ENCODE data around the gene STEAP3.
A peak's percentile ranks its signal among the peaks of the same experiment; 100 is the strongest.

STEAP3 gene

GRCh38 chr2:119263025-119263424 is 39.4 kb downstream of the STEAP3 start:
- DNase-seq, result no peak
- ChIA-PET CTCF (interaction anchor here (1.7 to 3.7 kb wide), 3 partner anchors 8 to 213 kb away, joined by 4 to 19 read pairs (median 6); no protein-coding TSS in a partner anchor), POLR2A (no interaction called here)
- no peak overlapping the region for H3K27ac ChIP-seq (ENCODE audit: insufficient read depth in 1 of 2, low read depth in 1 of 2, low read length in 2 of 2, poor library complexity in 1 of 2, severe bottlenecking in 2 of 2)
- WGBS (ENCODE audit: insufficient coverage), result 94% methylated on average over 18 of the region's 23 CpGs
- H3K36me3 ChIP-seq (ENCODE audit: control insufficient read depth in 4 of 4, insufficient read depth in 4 of 4, low read length in 3 of 4), result peaks cover 0 to 10% (median 0%) of the 10 kb centered on the region in 4 experiments
- H3K4me3 ChIP-seq (ENCODE audit: control insufficient read depth in 1 of 7, extremely low read depth in 1 of 7, insufficient read depth in 4 of 7, low read depth in 2 of 7, low read length in 6 of 7), result no peak overlapping the region
- no peaks in the 10 kb centered on the region for H3K27me3 ChIP-seq (replicated peaks in 2 of 5; ENCODE audit: control insufficient read depth in 4 of 5, insufficient read depth in 5 of 5, low read length in 4 of 5)
- peaks cover 0 to 25% (median 12%) of the 10 kb centered on the region in 4 experiments for H3K4me1 ChIP-seq (ENCODE audit: control extremely low read depth in 1 of 4, control insufficient read depth in 4 of 4, insufficient read depth in 4 of 4, low read length in 3 of 4)
- no peaks in the 10 kb centered on the region for H3K9me3 ChIP-seq (ENCODE audit: control extremely low read depth in 1 of 5, control insufficient read depth in 4 of 5, insufficient read depth in 2 of 5, low read depth in 1 of 5, low read length in 4 of 5)

DNA sequence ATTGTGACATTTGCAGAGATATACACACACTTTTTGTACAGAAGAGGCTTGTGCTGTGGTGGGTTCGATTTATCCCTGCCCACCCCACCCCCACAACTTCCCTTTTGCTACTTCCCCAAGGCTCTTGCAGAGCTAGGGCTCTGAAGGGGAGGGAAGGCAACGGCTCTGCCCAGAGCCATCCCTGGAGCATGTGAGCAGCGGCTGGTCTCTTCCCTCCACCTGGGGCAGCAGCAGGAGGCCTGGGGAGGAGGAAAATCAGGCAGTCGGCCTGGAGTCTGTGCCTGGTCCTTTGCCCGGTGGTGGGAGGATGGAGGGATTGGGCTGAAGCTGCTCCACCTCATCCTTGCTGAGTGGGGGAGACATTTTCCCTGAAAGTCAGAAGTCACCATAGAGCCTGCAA is 40.0 kb downstream of the STEAP3 start:
- ChIA-PET CTCF (interaction anchor here (1.1 to 3.7 kb wide), 6 partner anchors 8 to 213 kb away, joined by 3 to 19 read pairs (median 5); no protein-coding TSS in a partner anchor), POLR2A (no interaction called here)
- peak in 2 of 3 donors; percentile 55 to 58 for DNase-seq
- no peaks in the 10 kb centered on the region for H3K27me3 ChIP-seq (replicated peaks in 2 of 5; ENCODE audit: control insufficient read depth in 4 of 5, insufficient read depth in 5 of 5, low read length in 4 of 5)
- H3K27ac ChIP-seq (ENCODE audit: insufficient read depth in 1 of 2, low read depth in 1 of 2, low read length in 2 of 2, poor library complexity in 1 of 2, severe bottlenecking in 2 of 2), result no peak overlapping the region
- peaks cover 0 to 25% (median 13%) of the 10 kb centered on the region in 4 experiments for H3K4me1 ChIP-seq (ENCODE audit: control extremely low read depth in 1 of 4, control insufficient read depth in 4 of 4, insufficient read depth in 4 of 4, low read length in 3 of 4)
- H3K36me3 ChIP-seq (ENCODE audit: control insufficient read depth in 4 of 4, insufficient read depth in 4 of 4, low read length in 3 of 4), result peaks cover 0 to 10% (median 0%) of the 10 kb centered on the region in 4 experiments
- 39% methylated on average over 4 of the region's 5 CpGs for WGBS (ENCODE audit: insufficient coverage)
- no peaks in the 10 kb centered on the region for H3K9me3 ChIP-seq (ENCODE audit: control extremely low read depth in 1 of 5, control insufficient read depth in 4 of 5, insufficient read depth in 2 of 5, low read depth in 1 of 5, low read length in 4 of 5)
- no peak overlapping the region for H3K4me3 ChIP-seq (ENCODE audit: control insufficient read depth in 1 of 7, extremely low read depth in 1 of 7, insufficient read depth in 4 of 7, low read depth in 2 of 7, low read length in 6 of 7)

- peaks cover 0 to 4% (median 0%) of the 10 kb centered on the region in 5 experiments for H3K9me3 ChIP-seq (ENCODE audit: control extremely low read depth in 1 of 5, control insufficient read depth in 4 of 5, insufficient read depth in 2 of 5, low read depth in 1 of 5, low read length in 4 of 5)
- H3K4me3 ChIP-seq (ENCODE audit: control insufficient read depth in 1 of 7, extremely low read depth in 1 of 7, insufficient read depth in 4 of 7, low read depth in 2 of 7, low read length in 6 of 7), result no peak overlapping the region
- ChIA-PET POLR2A (no interaction called here), CTCF (interaction anchor here (0.8 to 3.7 kb wide), 13 partner anchors 10 to 211 kb away, joined by 3 to 19 read pairs (median 4); no protein-coding TSS in a partner anchor)
- DNase-seq, result peak; percentile 17 to 53 (median 49)
- H3K27ac ChIP-seq (ENCODE audit: insufficient read depth in 1 of 2, low read depth in 1 of 2, low read length in 2 of 2, poor library complexity in 1 of 2, severe bottlenecking in 2 of 2), result no peak overlapping the region
- H3K36me3 ChIP-seq (ENCODE audit: control insufficient read depth in 4 of 4, insufficient read depth in 4 of 4, low read length in 3 of 4), result peaks cover 0 to 10% (median 0%) of the 10 kb centered on the region in 4 experiments
- H3K27me3 ChIP-seq (replicated peaks in 2 of 5; ENCODE audit: control insufficient read depth in 4 of 5, insufficient read depth in 5 of 5, low read length in 4 of 5), result no peaks in the 10 kb centered on the region
- H3K4me1 ChIP-seq (ENCODE audit: control extremely low read depth in 1 of 4, control insufficient read depth in 4 of 4, insufficient read depth in 4 of 4, low read length in 3 of 4), result peaks cover 0 to 25% (median 13%) of the 10 kb centered on the region in 4 experiments
- 70% methylated on average over 13 of the region's 13 CpGs for WGBS (ENCODE audit: insufficient coverage)
Measured at GRCh38 chr2:119264781-119265692, 41.4 kb downstream of the STEAP3 start.

DNA sequence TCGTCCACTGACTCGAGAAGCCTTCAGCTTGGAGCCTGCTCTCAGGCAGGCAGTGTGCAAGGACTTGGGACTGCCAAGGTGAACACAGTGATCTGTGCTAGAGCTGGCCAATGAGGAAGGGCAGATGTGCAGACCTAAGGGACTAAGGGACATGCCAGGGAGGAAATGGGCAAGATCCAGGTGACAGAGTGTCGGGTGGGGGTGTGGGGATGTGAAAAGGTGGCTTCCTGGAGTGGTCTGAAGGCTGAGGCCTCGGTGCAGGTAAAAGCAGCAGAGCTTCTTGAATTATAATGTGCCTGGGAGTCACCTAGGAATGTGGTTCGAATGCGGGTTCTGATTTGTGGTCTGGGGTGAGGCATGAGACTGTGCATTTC is 42.0 kb downstream of the STEAP3 start:
- Histone ChIP-seq H3K36me3 (ENCODE audit: control insufficient read depth in 4 of 4, insufficient read depth in 4 of 4, low read length in 3 of 4) (peaks cover 0 to 10% (median 0%) of the 10 kb centered on the region in 4 experiments), H3K4me1 (ENCODE audit: control extremely low read depth in 1 of 4, control insufficient read depth in 4 of 4, insufficient read depth in 4 of 4, low read length in 3 of 4) (peaks cover 0 to 23% (median 13%) of the 10 kb centered on the region in 4 experiments), H3K9me3 (ENCODE audit: control extremely low read depth in 1 of 5, control insufficient read depth in 4 of 5, insufficient read depth in 2 of 5, low read depth in 1 of 5, low read length in 4 of 5) (peaks cover 0 to 6% (median 4%) of the 10 kb centered on the region in 5 experiments), H3K4me3 (ENCODE audit: control insufficient read depth in 1 of 7, extremely low read depth in 1 of 7, insufficient read depth in 4 of 7, low read depth in 2 of 7, low read length in 6 of 7) (no peak overlapping the region), H3K27me3 (replicated peaks in 2 of 5; ENCODE audit: control insufficient read depth in 4 of 5, insufficient read depth in 5 of 5, low read length in 4 of 5) (no peaks in the 10 kb centered on the region), H3K27ac (ENCODE audit: insufficient read depth in 1 of 2, low read depth in 1 of 2, low read length in 2 of 2, poor library complexity in 1 of 2, severe bottlenecking in 2 of 2) (no peak overlapping the region)
- no peak for DNase-seq
- ChIA-PET CTCF (interaction anchor here (0.6 to 1.8 kb wide), 9 partner anchors 12 to 726 kb away, joined by 3 to 7 read pairs (median 3); no protein-coding TSS in a partner anchor), POLR2A (no interaction called here)
- 96% methylated on average over 6 of the region's 6 CpGs for WGBS (ENCODE audit: insufficient coverage)

- CTCF ChIA-PET, result interaction anchor here (0.6 to 1.8 kb wide), 10 partner anchors 12 to 726 kb away, joined by 3 to 7 read pairs (median 3); no protein-coding TSS in a partner anchor
- POLR2A ChIA-PET, result no interaction called here
- H3K36me3 ChIP-seq (ENCODE audit: control insufficient read depth in 4 of 4, insufficient read depth in 4 of 4, low read length in 3 of 4), result peaks cover 0 to 10% (median 0%) of the 10 kb centered on the region in 4 experiments
- H3K9me3 ChIP-seq (ENCODE audit: control extremely low read depth in 1 of 5, control insufficient read depth in 4 of 5, insufficient read depth in 2 of 5, low read depth in 1 of 5, low read length in 4 of 5), result peaks cover 0 to 8% (median 4%) of the 10 kb centered on the region in 5 experiments
- H3K27ac ChIP-seq (ENCODE audit: insufficient read depth in 1 of 2, low read depth in 1 of 2, low read length in 2 of 2, poor library complexity in 1 of 2, severe bottlenecking in 2 of 2), result no peak overlapping the region
- WGBS (ENCODE audit: insufficient coverage), result 96% methylated on average over 5 of the region's 8 CpGs
- no peak for DNase-seq
- H3K4me3 ChIP-seq (ENCODE audit: control insufficient read depth in 1 of 7, extremely low read depth in 1 of 7, insufficient read depth in 4 of 7, low read depth in 2 of 7, low read length in 6 of 7), result no peak overlapping the region
- no peaks in the 10 kb centered on the region for H3K27me3 ChIP-seq (replicated peaks in 2 of 5; ENCODE audit: control insufficient read depth in 4 of 5, insufficient read depth in 5 of 5, low read length in 4 of 5)
- H3K4me1 ChIP-seq (ENCODE audit: control extremely low read depth in 1 of 4, control insufficient read depth in 4 of 4, insufficient read depth in 4 of 4, low read length in 3 of 4), result peaks cover 0 to 22% (median 13%) of the 10 kb centered on the region in 4 experiments
Measured at GRCh38 chr2:119266091-119266589, 42.5 kb downstream of the STEAP3 start.

DNA sequence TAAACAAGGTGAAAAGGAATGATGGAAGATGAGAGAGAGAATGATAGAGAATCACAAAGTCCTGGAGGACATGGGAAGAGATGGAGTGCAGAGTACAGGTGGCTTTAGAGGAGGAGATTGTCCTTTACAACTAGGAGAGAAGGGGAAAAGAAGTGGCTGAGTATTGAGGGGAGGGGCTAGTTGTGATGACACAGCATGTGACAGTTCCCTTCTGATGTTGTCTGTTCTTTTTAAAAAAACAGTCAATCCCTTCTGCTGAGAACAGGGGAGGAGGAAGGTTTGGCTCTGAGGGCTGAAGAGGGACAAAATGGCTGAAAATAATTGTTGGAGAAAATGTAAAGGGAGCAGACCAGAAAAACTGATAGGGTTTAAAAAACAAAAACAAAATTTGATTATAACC is 44.0 kb downstream of the STEAP3 start:
- Histone ChIP-seq H3K27ac (ENCODE audit: insufficient read depth in 1 of 2, low read depth in 1 of 2, low read length in 2 of 2, poor library complexity in 1 of 2, severe bottlenecking in 2 of 2) (no peak overlapping the region), H3K27me3 (replicated peaks in 2 of 5; ENCODE audit: control insufficient read depth in 4 of 5, insufficient read depth in 5 of 5, low read length in 4 of 5) (no peaks in the 10 kb centered on the region), H3K4me1 (ENCODE audit: control extremely low read depth in 1 of 4, control insufficient read depth in 4 of 4, insufficient read depth in 4 of 4, low read length in 3 of 4) (peaks cover 0 to 22% (median 13%) of the 10 kb centered on the region in 4 experiments), H3K36me3 (ENCODE audit: control insufficient read depth in 4 of 4, insufficient read depth in 4 of 4, low read length in 3 of 4) (peaks cover 0 to 10% (median 0%) of the 10 kb centered on the region in 4 experiments), H3K4me3 (ENCODE audit: control insufficient read depth in 1 of 7, extremely low read depth in 1 of 7, insufficient read depth in 4 of 7, low read depth in 2 of 7, low read length in 6 of 7) (no peak overlapping the region), H3K9me3 (ENCODE audit: control extremely low read depth in 1 of 5, control insufficient read depth in 4 of 5, insufficient read depth in 2 of 5, low read depth in 1 of 5, low read length in 4 of 5) (peaks cover 0 to 8% (median 4%) of the 10 kb centered on the region in 5 experiments)
- ChIA-PET POLR2A (no interaction called here), CTCF (no interaction called here)
- no peak for DNase-seq

DNA sequence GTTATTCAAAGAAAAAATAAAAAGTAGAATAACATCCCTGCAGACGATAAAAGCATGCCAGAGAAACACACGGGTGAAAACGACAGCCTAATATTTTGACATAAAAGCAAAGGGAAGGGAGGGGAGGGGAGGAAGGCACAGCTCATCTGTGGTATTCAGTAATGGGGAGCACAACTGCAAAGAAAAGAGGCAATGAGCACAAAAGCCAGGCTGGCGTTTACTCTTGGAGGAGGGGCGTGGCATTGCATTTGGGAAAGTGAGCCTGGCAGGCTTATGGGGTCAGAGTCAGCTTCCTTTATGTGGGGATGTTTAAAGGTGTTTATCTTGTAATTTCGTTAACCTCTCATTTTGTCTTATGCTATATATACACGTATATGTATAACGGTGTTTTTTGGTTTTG is 53.2 kb downstream of the STEAP3 start:
- 100% methylated on average over 6 of the region's 8 CpGs for WGBS (ENCODE audit: insufficient coverage)
- ChIA-PET POLR2A (no interaction called here), CTCF (no interaction called here)
- Histone ChIP-seq H3K4me3 (ENCODE audit: control insufficient read depth in 1 of 7, extremely low read depth in 1 of 7, insufficient read depth in 4 of 7, low read depth in 2 of 7, low read length in 6 of 7) (no peak overlapping the region), H3K27ac (ENCODE audit: insufficient read depth in 1 of 2, low read depth in 1 of 2, low read length in 2 of 2, poor library complexity in 1 of 2, severe bottlenecking in 2 of 2) (no peak overlapping the region), H3K36me3 (ENCODE audit: control insufficient read depth in 4 of 4, insufficient read depth in 4 of 4, low read length in 3 of 4) (no peaks in the 10 kb centered on the region), H3K27me3 (replicated peaks in 2 of 5; ENCODE audit: control insufficient read depth in 4 of 5, insufficient read depth in 5 of 5, low read length in 4 of 5) (no peaks in the 10 kb centered on the region), H3K4me1 (ENCODE audit: control extremely low read depth in 1 of 4, control insufficient read depth in 4 of 4, insufficient read depth in 4 of 4, low read length in 3 of 4) (no peaks in the 10 kb centered on the region), H3K9me3 (ENCODE audit: control extremely low read depth in 1 of 5, control insufficient read depth in 4 of 5, insufficient read depth in 2 of 5, low read depth in 1 of 5, low read length in 4 of 5) (peaks cover 0 to 6% (median 0%) of the 10 kb centered on the region in 5 experiments)
- no peak for DNase-seq

Measured in common myeloid progenitor, CD34-positive (primary cell).